Measurements from ENCODE around the gene MRTFA.
"Not testable (repeated sequence)": the region's sequence is repeated elsewhere in the genome, so short reads cannot be mapped to it uniquely, and the experiment has no call there.

The MRTFA gene

DNA sequence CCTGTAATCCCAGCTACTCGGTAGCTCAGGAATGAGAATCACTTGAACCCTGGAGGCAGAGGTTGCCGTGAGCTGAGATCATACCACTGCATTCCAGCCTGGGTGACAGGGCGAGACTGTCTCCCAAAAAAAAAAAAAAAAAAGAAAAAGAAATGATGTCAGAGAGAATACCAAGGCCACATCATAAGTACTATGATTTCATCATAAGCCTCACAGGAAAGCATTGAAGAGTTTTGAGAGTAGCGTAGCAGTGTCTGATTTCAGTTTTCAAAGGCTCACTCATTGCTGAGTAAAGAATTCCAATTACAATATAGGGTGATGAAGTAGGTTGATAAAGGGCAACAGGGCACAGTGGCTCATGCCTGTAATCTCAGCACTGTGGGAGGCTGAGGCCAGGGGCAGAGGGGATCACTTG is 88.8 kb downstream of the MRTFA start:
- no peak for DNase-seq

DNA sequence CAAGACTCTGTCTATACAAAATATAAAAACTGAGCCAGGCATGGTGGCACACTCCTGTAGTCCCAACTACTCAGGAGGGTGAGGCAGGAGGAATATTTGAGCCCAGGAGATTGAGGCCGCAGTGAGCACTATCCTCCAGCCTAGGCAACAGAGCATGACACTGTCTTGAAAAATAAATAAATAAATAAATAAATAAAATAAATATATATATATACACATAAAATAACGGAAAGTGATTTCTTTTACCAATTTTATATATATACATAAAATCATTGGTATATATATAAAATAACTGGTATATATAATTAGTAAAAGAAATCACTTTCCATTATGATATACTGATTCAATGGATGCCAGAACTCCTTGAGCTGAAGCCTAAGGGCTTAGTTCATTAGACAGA is 91.8 kb downstream of the MRTFA start:
- DNase-seq: no peak

GRCh38 chr22:40542821-40543540 is 93.5 kb downstream of the MRTFA start:
- DNase-seq: no peak

DNA sequence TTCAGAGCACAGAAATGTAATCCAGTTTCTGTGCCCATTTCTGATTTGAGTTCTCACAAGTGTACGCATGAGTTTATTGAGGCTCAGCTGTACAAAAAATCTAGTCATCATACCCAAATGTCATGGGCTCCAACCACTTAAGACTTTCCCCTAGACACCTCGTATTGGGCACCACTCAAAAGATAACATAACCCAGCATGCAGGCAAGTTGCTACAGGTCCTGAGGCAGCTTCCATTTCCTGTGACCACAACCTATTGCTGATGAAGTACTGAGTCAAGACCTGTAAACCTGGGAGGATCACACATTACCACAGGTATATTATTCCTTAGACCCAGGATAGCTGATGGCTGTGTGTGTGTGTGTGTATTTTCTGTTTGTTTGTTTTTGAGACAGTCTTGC is 95.2 kb downstream of the MRTFA start:
- no peak for DNase-seq

- DNase-seq: no peak
Observed at GRCh38 chr22:40540265-40540664, 96.3 kb downstream of the MRTFA start.

GRCh38 chr22:40536149-40536548 is 100.4 kb downstream of the MRTFA start:
- DNase-seq: not testable (repeated sequence)

GRCh38 chr22:40535642-40536041 is 100.9 kb downstream of the MRTFA start:
- DNase-seq: no peak

DNA sequence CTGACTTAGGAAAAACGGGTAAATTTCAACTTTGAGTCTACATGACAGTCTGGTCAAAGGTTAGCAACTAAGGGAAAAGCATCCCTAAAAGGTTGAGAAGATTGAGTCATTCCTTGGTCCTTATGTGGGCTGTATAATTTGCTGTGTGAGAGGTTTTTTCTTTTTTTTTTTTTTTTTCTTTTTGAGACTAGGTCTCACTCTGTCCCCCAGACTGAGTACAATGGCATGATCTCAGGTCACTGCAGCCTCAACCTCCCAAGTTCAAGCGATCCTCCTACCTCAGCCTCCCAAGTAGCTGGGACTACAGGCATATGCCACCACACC is 101.4 kb downstream of the MRTFA start:
- DNase-seq: no peak

DNA sequence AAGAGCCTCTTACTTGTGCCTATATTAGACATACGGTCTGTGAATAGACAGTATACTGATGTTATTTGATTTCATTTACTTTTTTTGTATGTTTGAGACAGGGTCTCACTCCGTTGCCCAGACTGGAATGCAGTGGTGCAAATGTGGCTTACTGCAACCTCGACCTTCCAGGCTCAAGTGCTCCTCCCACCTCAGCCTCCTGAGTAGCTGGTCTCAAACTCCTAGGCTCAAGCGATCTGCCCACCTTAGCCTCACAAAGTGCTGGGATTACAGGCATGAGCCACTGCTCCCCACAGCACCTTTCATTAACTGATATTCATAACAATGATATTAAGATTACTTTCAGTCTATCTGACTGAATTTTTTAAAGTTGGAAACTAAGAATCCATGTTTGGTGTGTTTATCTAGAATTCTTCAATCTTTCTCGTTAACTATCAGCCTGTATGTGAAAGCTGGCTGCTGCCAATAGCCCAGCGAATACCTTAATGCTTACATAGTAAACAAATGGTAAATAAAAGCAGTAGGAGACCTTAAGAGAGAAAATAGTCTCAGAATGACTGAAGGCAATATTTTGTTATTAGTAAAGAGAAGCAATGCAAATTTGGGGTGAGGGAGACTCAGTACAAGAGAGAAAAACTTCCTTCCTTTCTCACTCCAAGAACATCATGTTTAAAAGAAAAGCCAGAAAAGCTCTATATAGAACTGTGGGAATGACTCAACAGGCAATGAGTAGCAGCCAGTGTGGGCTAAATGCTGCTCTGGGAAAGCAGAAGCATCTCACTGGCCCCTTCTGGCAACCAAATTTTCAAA is 101.9 kb downstream of the MRTFA start:
- peak; percentile 87 to 94 for DNase-seq

- DNase-seq: peak; percentile 65 to 68
Observed at GRCh38 chr22:40533712-40534378, 102.7 kb downstream of the MRTFA start.

GRCh38 chr22:40531951-40532900 is 104.3 kb downstream of the MRTFA start:
- no peak for DNase-seq

- DNase-seq: not testable (repeated sequence)
Observed at GRCh38 chr22:40530391-40530790, 106.1 kb downstream of the MRTFA start.

DNA sequence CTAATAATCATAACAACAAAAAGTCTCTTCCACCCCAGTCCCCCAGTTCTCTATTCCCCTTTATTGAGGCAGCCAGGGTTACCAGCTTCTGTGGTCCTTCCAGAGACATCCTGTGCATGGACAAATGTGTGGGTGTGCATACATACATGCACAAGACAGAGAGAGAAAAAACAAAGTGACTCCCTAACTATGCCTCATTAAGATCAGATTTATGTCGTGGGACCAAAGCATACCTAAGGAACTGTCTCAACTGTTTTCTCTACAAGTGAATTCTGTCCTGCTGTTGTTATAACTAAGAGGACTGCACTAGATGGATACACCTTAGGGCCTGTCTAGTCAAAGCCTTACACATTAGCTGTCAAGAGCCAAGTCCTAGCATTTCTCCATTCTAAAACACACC is 106.7 kb downstream of the MRTFA start:
- no peak for DNase-seq

DNA sequence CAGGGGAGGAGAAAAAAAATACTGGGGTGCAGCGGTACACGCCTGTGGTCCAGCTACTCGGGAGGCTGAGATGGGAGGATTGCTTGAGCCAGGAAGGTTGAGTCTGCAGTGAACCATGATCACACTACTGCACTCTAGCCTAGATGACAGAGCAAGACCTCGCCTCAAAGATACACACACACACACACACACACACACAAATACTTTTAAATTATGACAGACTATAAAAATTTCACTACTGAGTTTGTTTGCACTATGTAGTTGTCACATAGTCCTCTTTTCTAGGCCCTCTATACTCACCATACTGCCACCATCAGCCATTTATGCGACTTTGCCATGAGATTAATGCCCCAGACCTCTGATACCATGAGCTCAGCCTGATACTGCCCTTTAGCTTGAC is 109.6 kb downstream of the MRTFA start:
- DNase-seq: no peak

GRCh38 chr22:40525250-40525884 is 111.2 kb downstream of the MRTFA start:
- DNase-seq: peak in 1 of 2 donors; percentile 68

DNA sequence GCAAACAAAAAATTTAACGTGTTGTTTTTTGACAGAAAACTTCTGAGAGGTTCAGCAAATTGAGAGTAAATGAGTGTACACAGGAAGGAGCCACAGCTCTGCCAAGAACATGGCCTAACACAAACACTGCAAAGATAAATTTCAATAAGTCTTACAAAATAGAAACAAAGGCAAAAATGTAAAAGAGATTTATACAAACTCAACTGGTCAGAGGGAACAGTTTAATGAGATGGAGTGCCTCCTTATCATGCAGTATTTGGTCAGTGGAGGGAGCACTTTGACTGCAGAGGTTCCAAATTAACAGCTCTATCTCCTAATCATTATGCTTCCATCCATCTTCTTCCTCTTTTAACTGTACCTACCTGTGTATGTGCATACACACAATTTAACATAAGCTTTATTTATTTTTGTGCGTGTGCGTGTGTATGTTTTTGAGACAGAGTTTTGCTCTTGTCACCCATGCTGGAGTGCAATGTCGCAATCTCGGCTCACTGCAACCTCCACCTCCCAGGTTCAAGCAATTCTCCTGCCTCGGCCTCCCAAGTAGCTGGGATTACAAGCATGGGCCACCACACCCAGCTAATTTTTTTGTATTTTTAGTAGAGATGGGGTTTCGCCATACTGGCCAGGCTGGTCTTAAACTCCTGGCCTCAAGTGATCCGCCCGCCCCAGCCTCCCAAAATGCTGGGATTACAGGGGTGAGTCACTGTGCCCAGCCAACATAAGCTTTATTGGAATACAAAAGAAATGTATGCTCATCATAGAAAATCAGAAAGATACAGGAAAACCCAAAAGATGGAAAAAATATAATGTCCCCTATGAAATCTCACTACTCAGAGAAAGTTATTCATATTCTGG is 111.9 kb downstream of the MRTFA start:
- no peak for DNase-seq

GRCh38 chr22:40522141-40522540 is 114.4 kb downstream of the MRTFA start:
- peak; percentile 33 to 57 for DNase-seq

DNA sequence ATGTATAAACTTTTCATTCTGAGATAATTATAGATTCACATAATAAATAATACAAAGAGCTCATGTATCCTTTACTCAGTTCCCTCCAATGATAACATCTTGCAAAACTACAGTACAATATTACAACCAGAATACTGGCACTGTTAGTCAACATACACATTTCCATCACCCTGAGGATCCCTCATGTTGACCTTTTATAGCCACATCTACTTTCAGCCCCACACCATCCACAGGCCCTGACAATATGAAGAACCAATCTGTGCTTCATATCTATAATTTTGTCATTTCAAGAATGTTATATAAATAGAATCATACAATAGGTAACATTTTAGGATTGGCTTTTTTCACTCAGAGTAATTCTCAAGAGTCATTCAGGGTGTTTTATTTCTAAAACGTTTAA is 115.5 kb downstream of the MRTFA start:
- no peak for DNase-seq

GRCh38 chr22:40520562-40520961 is 116.0 kb downstream of the MRTFA start:
- DNase-seq: no peak

- no peak for DNase-seq
Observed at GRCh38 chr22:40519948-40520331, 116.6 kb downstream of the MRTFA start.

GRCh38 chr22:40519284-40519947 is 117.1 kb downstream of the MRTFA start:
- DNase-seq: peak in 1 of 2 donors; percentile 36

Measured in inflammatory macrophage treated with lipopolysaccharide for 1 hour (primary cell).